Measurements from ENCODE around the gene RHOD.

The RHOD gene

DNA sequence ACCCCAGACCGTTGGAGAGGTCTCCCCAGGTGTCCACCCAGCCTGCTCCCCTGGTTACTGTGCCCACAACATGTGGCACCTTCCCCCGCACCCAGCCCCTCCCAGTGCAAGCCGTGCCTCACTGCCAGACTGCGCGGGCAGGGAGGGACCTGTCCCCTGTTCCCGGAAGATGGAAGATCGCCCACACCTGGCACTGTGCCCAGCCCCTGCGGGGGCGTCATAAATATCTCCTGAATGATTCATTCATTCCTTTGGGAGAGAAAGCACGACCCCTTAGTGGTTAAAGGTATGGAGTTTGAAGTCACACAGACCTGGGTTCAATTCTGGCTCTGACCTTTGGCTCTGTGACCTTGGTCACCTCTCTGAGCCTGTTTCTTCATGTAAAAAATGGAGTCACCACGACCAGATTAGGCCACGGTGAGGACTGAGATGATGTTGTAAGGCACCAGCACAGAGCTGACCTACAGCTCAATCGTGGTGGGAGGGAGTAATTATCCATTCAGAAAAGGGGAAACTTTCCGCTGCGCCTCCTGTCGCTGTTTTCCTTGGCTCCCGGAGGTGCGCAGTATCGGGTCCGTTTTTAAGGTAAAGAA is 34.2 kb upstream of the RHOD start:
- peak; percentile 23 for FAIRE-seq
- TF ChIP-seq POLR2A (IDR thresholded peaks at IDR 0.05; ENCODE audit: low read depth, low read length) (no peak), POLR2AphosphoS5 (IDR thresholded peaks at IDR 0.05; ENCODE audit: low read depth, low read length) (no peak), PAX5 (IDR thresholded peaks at IDR 0.05; ENCODE audit: insufficient read depth, low read length, severe bottlenecking) (no peak), TAF1 (IDR thresholded peaks at IDR 0.05; ENCODE audit: low read depth, low read length) (no peak), POU2F2 (IDR thresholded peaks at IDR 0.05; ENCODE audit: low read depth, low read length) (no peak), SPI1 (IDR thresholded peaks at IDR 0.05; ENCODE audit: low read depth, low read length) (no peak)
- DNase-seq (ENCODE audit: insufficient read length, low spot score): no peak

DNA sequence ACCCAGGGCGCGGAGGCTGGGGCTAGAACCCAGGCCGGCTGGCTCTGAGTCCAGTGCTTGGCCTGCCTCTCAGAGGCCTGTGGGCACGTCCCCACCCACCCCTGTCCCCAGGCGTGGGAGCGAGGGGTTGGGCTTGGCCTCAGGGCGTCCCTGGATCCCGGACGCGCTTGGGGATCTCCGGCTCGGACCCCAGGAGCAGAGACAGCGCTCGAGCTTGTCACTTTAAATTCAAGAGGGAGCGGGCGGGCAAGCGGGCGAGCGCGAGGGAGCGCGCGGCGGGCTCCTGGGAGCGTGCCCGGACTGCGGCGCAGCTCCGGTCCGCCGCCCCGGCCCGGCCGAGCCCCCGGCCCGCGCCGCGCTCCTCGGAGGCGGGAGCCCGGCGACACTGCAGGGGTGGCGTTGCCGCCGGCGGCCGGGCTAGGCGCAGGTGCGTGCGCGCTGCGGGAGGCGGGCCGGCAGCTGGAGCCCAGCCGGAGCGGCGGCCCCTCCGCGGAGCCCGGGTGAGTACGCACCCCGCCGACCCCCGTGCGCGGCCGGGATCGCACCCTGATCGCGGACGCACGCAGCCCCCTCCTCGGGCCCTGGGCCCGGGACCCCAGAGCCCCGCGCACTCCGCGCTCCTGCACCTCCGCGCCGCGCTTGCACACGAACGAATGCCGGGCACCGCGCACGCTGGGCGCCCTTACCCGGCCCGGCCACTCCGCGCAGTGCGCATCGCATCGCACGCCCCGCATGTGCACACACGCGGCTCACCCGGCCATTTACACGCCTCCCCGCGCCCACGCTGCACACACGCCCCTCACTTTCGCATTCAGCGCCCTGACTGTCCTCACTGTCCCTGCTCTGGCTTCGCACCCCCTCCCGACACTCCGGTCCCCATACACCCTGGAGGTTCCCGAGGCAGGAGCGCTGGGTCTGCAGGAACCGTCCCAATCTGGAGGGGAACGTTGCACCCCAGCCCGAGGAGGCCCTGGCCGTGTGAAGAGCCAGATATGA is 33.4 kb upstream of the RHOD start, which contains the start of gene SYT12:
SYT12 (plus strand) TSS at position 174 of the 996 bp plus-strand sequence. CDS start 7,011 bp downstream, outside the sequence.
- TF ChIP-seq TAF1 (IDR thresholded peaks at IDR 0.05; ENCODE audit: low read depth, low read length): no peak
- TF ChIP-seq POU2F2 (IDR thresholded peaks at IDR 0.05; ENCODE audit: low read depth, low read length): no peak
- TF ChIP-seq SPI1 (IDR thresholded peaks at IDR 0.05; ENCODE audit: low read depth, low read length): no peak
- TF ChIP-seq POLR2AphosphoS5 (IDR thresholded peaks at IDR 0.05; ENCODE audit: low read depth, low read length): no peak
- TF ChIP-seq POLR2A (IDR thresholded peaks at IDR 0.05; ENCODE audit: low read depth, low read length): no peak
- TF ChIP-seq PAX5 (IDR thresholded peaks at IDR 0.05; ENCODE audit: insufficient read depth, low read length, severe bottlenecking): no peak
- DNase-seq (ENCODE audit: insufficient read length, low spot score) (peak; percentile 38), FAIRE-seq (peak; percentile 76)

DNA sequence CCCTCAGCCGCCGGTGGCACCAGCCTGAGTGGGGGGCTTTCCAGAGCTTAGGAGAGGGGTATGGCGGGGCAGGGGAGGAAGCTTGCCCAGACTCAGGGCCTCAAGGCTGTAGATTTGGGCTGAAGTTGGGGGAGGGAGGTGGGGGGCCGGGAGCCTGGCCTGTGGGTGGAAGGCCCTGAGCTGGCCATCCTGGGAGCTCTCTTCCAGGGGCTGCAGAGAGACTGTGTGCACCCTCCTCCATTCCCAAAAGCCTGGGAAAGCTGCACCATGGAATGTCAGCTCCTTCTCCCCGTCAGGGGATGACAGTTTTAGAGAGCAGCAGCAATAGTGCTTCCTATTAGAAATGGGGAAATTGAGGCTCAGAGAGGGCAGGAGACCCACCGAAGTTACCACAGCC is 32.7 kb upstream of the RHOD start:
- TF ChIP-seq PAX5 (IDR thresholded peaks at IDR 0.05; ENCODE audit: insufficient read depth, low read length, severe bottlenecking): no peak
- no peak for FAIRE-seq
- no peak for DNase-seq (ENCODE audit: insufficient read length, low spot score)

DNA sequence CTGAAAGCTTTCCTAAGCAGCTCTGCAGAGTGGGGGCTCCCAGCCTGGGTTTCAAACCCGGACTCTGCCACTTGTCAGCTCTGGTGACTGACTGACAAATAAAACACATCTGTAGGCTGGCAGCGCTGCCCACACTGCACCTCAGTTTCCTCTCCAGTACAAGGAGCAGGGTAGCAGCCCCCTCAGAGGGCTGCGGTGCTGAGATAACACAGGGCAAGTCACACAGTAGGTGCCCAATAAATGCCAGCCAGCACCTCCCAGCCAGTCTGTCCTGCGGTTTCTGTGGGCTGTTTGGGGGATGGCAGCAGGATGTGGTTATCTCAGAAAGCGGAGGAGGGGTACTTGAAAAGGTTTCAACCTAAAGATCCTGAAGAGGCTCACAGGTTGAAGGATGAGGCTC is 32.2 kb upstream of the RHOD start:
- no peak for DNase-seq (ENCODE audit: insufficient read length, low spot score)
- TF ChIP-seq POLR2AphosphoS5 (IDR thresholded peaks at IDR 0.05; ENCODE audit: low read depth, low read length): no peak
- no peak for TF ChIP-seq POU2F2 (IDR thresholded peaks at IDR 0.05; ENCODE audit: low read depth, low read length)
- no peak for TF ChIP-seq PAX5 (IDR thresholded peaks at IDR 0.05; ENCODE audit: insufficient read depth, low read length, severe bottlenecking)
- no peak for TF ChIP-seq SPI1 (IDR thresholded peaks at IDR 0.05; ENCODE audit: low read depth, low read length)
- no peak for TF ChIP-seq POLR2A (IDR thresholded peaks at IDR 0.05; ENCODE audit: low read depth, low read length)
- TF ChIP-seq TAF1 (IDR thresholded peaks at IDR 0.05; ENCODE audit: low read depth, low read length): no peak
- peak; percentile 93 for FAIRE-seq

DNA sequence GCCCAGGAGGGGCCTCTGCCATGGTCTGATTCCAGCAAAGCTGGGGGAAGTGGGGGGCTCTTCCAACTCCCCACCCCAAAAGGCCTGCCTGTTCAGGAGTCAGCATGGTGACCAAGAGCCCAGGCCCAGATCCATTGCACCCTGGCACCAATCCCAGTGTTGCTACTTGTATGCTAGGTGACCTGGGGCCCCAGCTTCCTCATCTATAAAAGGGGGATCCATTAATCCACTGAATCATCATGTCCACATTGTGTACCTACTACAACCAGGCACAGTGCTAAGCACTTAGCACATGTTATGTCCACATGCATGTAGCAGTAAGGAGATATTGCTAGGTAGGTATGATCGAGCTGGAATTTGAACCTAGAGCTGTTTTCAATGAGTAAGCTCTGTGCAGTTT is 31.7 kb upstream of the RHOD start:
- FAIRE-seq (peak; percentile 59), DNase-seq (ENCODE audit: insufficient read length, low spot score) (no peak)
- TF ChIP-seq POU2F2 (IDR thresholded peaks at IDR 0.05; ENCODE audit: low read depth, low read length): no peak
- no peak for TF ChIP-seq SPI1 (IDR thresholded peaks at IDR 0.05; ENCODE audit: low read depth, low read length)
- TF ChIP-seq TAF1 (IDR thresholded peaks at IDR 0.05; ENCODE audit: low read depth, low read length): no peak
- no peak for TF ChIP-seq PAX5 (IDR thresholded peaks at IDR 0.05; ENCODE audit: insufficient read depth, low read length, severe bottlenecking)
- no peak for TF ChIP-seq POLR2A (IDR thresholded peaks at IDR 0.05; ENCODE audit: low read depth, low read length)
- TF ChIP-seq POLR2AphosphoS5 (IDR thresholded peaks at IDR 0.05; ENCODE audit: low read depth, low read length): no peak

DNA sequence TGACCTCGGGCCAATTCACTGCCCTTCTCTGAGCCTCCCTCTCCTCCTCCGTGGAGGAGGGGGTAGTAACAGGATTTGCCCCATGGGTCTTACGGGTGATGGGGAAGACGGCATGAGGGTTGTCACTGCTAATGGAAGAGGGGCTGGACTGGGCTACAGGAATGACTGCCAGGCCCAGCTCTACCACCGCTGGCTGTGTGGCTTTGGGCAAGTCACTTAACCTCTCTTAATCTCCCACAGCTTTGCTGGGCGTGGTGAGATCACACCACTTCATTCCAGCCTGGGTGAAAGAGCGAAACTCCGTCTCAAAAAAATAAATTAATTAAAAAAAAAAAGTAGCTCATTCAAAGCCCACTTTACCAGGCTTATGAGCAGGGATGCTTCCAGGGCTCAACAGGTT is 30.9 kb upstream of the RHOD start:
- DNase-seq (ENCODE audit: insufficient read length, low spot score) (no peak), FAIRE-seq (no peak)
- TF ChIP-seq SPI1 (IDR thresholded peaks at IDR 0.05; ENCODE audit: low read depth, low read length) (no peak), POLR2A (IDR thresholded peaks at IDR 0.05; ENCODE audit: low read depth, low read length) (no peak), POLR2AphosphoS5 (IDR thresholded peaks at IDR 0.05; ENCODE audit: low read depth, low read length) (no peak)

DNA sequence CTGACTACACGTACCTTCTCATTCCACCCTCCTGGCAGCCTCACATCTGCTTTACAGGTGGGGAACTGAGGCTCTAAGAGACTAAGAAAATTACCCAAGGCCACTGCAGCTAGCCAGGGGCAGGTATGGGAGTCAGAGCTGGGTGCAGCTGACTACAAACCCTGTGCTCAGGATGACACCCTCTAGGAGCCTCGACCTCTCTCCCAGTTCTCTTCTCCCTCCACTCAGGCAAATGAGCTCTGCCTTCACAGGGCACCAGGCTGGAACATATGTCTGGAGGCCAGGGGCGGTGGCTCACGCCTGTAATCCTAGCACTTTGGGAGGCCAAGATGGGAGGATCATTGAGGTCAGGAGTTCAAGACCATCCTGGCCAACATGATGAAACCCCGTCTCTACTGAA is 29.7 kb upstream of the RHOD start:
- DNase-seq (ENCODE audit: insufficient read length, low spot score): no peak

DNA sequence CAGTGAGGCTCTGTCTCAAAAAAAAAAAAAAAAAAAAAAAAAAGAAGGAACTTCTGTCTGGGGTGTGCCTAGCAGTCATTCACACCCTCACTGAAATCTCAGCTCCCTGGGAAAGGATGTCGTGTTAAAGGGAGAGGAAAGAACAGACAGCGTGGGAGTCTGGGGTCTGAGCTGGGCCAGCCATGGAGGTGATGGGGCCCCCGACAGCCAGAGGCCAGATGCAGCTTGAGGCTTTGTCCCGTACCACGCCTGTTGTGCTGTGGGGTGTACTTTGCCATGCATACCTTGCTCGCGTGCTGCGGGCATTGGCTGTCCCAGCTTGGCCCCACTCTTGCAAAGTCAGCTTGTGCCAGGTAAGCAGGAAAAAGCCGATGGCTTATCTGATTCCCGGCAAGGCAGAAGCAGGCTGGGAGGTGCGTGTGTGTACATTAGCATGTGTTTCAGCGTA is 29.1 kb upstream of the RHOD start:
- FAIRE-seq (no peak), DNase-seq (ENCODE audit: insufficient read length, low spot score) (no peak)
- TF ChIP-seq SPI1 (IDR thresholded peaks at IDR 0.05; ENCODE audit: low read depth, low read length) (no peak), PAX5 (IDR thresholded peaks at IDR 0.05; ENCODE audit: insufficient read depth, low read length, severe bottlenecking) (no peak), TAF1 (IDR thresholded peaks at IDR 0.05; ENCODE audit: low read depth, low read length) (no peak), POLR2AphosphoS5 (IDR thresholded peaks at IDR 0.05; ENCODE audit: low read depth, low read length) (no peak), POLR2A (IDR thresholded peaks at IDR 0.05; ENCODE audit: low read depth, low read length) (no peak), POU2F2 (IDR thresholded peaks at IDR 0.05; ENCODE audit: low read depth, low read length) (no peak)

More for the DNA sequence above, 29.7 kb upstream of the RHOD start:
- FAIRE-seq: no peak
- TF ChIP-seq PAX5 (IDR thresholded peaks at IDR 0.05; ENCODE audit: insufficient read depth, low read length, severe bottlenecking): no peak
- TF ChIP-seq SPI1 (IDR thresholded peaks at IDR 0.05; ENCODE audit: low read depth, low read length): no peak
- TF ChIP-seq POLR2AphosphoS5 (IDR thresholded peaks at IDR 0.05; ENCODE audit: low read depth, low read length): no peak
- TF ChIP-seq TAF1 (IDR thresholded peaks at IDR 0.05; ENCODE audit: low read depth, low read length): no peak
- no peak for TF ChIP-seq POLR2A (IDR thresholded peaks at IDR 0.05; ENCODE audit: low read depth, low read length)
- no peak for TF ChIP-seq POU2F2 (IDR thresholded peaks at IDR 0.05; ENCODE audit: low read depth, low read length)

DNA sequence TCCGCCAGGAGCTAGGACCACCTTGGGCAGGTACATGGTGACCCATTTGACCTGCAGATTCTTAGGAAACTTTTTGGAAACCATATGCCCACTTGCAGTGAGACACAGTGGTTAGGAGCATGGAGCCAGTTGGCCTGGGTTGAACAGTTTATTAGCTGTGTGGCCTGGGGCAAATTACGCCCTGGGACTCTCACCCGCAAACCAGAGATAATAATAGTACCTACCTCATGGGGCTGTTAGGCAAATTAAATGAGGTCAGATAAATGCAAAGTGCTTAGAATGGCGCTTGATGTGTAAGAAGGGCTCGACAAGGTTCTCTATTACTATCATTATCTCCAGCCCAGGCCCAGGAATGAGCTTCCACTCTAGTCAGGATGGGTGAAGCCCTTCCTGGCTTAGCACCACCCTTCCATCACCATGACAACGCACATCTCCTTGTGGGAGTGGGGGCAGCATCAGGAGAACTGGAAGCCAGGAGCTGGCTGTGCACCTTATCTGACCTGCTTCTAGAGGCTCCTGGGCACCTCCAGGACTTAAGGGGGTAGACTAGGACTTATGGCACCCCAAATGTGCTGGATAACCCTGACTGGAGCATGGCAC is 28.6 kb upstream of the RHOD start:
- TF ChIP-seq POLR2A (IDR thresholded peaks at IDR 0.05; ENCODE audit: low read depth, low read length): no peak
- DNase-seq (ENCODE audit: insufficient read length, low spot score) (no peak), FAIRE-seq (peak; percentile 94)
